Ureter (tissue), 1 donor: Measurements from ENCODE around the gene SLC38A1. TPM values are rescaled to one million over a fixed set of nuclear protein-coding genes. Genes with fewer than 3 reads are reported as not detected.
"Not testable (repeated sequence)": the region's sequence is repeated elsewhere in the genome, so short reads cannot be mapped to it uniquely, and the experiment has no call there.

ENCODE experiments used
- DNase-seq: peaks from one replicate; pipeline ENCODE4 v3.0.0-alpha.2; 2020; ENCODE audit warnings: low spot score
- total RNA-seq: library from RNA; stranded (reverse); gene quantifications from one replicate; pipeline ENCODE4 v1.2.4, GENCODE V29; 2023
- donor health status: DM: yes; HTN: yes; CAD: no.

The SLC38A1 gene
- total RNA-seq, 1 donor from 2014 or later = 213 TPM

DNA sequence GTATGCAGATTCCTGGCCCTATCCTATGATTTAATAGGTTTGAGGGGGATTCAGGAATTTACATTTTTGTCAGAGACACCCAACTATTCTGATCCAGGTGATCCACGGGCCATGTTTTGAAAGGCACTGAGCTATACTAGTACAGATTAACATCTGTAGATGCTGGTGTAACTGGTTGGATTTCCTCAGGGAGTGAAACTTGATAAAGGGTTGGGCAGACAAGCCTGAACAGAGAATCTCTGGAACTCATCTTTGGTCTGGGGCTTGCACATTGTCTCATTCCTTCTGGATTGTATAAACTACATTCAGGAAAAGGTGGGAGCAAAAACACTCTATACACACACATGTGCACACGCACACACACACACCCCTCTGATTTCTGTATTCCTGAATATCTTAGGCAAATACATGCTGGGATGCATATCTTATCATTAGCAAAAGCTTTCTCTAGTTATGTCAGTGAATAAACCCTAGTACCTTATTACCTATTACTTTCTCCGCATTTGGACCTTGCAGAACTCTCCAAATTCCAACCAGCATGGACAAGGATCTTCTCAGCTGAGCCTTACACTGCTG lies 104.6 kb downstream of the SLC38A1 start:
- DNase-seq = no peak

DNA sequence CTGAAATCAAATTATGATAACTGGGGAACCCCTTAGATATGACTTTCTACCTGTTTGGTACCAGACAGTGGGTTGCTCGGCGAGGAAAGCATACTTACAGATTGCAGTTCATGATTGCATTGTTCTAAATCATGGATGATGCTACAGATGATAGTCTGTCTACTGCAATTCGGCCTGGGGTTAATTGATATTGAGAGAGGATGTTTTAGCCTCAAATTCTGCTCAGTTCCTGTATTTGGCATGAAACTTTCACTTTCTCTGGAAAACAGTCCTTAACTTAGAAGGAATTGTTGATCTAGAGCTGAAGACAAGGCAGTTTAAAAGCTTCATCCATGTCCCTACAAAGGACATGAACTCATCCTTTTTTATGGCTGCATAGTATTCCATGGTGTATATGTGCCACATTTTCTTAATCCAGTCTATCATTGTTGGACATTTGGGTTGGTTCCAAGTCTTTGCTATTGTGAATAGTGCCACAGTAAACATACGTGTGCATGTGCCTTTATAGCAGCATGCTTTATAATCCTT lies 106.2 kb downstream of the SLC38A1 start:
- not testable (repeated sequence) for DNase-seq

DNA sequence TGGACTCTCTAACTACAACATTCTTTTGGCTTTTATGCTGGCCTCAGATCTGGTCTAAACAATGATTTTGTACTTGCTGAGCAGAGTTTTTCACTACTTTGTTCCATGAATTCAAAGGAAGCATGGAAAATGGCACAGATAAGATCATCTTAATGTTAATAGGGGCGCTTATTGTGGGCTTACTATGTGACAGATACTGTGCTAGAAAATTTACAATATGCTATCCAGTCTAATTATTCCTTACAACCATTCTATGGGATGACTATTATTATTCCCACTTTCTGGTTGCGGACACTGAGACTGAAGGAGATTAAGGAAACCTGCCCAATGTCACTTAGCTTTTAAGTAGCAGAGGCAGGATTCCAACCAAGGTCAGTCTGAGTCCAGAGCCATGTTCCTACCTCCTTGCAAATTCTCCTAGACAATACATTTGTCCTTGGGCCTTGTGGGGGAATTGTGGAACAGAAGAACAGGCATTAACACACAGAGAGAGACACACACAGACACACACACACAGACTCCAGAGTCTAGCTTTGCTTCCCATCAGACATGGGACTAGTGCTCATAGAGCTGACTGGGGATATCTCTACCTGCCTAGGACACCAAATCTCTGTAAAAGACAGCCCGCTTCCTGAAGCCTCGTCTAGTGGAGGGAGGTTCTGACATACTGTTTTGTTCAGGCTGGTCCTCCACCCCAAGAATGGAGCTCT lies 107.7 kb downstream of the SLC38A1 start:
- no peak for DNase-seq

DNA sequence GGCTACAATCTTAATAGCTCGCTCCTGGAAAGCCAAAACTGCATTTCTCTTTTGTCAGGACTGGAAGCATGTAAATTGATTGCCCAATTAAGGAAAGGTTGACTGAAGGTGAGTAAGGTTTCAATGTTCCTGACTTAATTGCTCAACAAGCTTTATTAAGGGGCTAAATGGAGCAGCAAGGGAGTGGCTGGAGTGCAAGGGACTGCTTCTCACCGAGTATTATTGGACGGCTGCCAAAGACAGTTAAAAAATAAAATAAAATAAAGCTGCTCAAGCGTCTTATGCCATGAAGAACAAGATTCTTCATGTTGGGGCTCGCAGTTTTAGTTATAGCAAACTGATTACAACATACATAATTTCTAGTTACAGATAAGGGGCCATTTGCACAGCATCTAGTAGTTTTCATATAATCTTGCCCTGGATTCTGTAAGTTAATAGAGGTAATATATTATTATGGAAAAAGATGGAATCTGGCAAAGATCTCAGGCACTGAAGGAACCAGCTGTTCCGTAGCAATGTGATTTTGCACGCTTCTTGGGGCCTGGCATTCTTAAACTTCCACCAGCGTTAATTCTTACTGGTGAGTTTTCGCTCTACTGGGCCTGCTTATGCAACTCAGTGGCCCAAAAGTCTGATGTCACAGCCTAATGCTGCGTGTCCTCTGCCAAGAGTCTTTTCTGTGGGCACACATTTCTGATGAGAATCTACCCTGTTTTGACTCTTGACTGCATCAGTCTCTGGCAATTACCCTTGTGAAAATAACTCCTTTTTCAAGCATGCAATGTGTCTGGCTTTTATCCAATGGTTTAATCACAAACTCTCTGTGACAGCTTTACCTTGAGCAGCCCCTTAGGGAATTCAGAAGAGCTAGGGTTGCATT lies 108.5 kb downstream of the SLC38A1 start:
- DNase-seq = peak; percentile 60

DNA sequence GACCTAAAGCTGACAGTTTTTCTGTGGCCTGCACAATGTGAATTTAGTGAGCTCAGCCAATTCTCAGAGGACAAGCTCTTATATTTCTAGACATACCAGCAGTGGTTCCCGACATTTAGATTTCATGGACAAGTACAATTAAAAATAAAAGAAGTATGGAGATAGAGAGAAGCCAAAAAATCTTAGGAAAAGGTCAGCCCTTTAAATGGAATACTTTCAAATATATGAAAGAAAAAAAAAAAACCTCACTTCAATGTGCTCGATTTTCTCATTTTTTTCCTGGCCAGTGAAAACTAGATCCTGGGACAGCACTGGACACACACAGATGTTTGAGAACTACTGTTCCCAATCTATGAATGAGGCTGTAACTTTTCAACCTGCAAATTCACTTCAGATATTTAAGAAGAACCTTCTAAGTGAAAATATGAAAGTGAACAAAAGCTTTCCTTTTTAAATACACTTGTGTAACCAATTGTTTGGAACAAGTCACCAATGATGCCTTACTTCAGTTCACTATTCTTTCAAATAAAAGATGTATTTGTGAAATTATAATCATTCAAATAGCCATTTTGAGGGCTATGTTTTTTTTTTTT lies 109.4 kb downstream of the SLC38A1 start:
- DNase-seq = no peak

DNA sequence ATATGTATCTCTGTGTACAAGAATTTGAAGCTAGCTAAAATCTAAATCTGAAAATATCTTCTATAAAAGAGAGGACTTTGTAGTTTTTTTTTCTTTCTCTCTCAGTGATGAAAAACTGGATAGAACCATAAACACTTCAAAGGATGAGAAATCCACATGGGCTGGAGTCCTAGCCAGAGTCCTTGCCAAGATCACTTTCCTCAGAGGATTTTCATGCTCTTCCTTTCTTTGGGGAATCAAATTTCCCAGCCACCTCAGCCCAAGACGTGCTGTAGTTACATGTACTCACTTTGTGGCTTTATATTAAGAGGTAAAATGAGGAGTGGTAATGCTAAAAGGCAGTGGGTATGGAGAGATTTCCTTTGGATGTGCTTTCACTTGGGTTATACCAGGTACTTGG lies 110.3 kb downstream of the SLC38A1 start:
- no peak for DNase-seq

DNA sequence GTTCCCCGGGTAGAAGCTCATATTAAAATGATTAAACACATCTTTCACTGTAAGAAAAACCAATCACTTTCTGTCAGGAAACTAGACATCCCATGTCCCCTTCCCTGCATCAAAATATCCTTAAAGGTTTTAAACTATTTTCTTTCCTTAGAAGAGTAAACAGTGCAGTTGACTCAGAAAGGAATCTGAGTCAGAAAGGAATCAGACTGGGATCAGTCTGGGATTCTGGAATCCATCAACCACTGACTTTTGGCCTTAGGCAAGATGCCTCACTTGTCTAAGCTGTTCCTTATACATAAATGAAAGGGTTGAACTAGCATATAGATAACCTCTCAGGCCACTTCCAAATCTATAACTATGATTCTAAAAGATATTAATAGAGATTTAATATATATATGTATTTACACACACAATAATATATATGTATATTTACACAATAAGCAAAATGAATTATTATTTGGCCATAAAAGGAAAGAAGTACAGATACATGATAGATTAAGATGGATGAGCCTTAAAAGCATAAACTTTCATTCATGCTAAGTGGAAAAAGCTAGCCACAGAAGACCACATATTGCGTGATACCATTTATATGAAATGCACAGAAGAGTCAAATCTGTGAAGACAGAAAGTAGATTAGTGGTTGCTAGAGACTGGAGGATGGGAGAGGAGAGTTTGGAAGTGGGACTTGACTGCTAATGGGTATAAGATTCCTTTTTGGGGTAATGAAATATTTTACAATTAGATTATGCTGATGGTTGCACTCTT lies 114.4 kb downstream of the SLC38A1 start:
- no peak for DNase-seq

DNA sequence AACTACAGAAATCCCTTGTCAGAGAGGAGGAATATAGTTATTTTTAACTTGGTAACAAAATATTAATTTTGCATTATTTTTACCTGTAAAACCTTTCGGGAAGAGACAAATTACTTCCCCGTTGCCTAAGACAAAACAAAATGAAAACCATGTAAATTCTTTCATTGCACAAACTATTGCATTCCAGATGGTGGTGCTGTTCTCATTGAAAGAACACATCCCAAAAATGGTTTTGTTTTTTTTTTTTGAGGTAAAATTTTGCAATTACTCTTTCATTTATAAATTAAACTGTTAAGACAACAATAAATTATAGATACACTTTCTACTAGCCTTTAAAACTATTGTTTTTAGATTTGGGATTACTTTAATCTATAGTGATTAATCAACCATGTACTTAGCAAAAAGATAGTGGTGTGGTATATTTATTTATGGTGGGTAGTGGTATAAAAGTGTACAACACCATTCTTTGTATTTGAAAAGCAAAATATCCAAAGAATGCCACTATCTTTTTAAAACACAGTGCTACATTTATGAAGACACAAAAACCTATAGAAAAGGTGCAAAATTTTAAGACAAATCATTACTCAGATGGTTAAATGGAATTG lies 115.5 kb downstream of the SLC38A1 start:
- DNase-seq = no peak

DNA sequence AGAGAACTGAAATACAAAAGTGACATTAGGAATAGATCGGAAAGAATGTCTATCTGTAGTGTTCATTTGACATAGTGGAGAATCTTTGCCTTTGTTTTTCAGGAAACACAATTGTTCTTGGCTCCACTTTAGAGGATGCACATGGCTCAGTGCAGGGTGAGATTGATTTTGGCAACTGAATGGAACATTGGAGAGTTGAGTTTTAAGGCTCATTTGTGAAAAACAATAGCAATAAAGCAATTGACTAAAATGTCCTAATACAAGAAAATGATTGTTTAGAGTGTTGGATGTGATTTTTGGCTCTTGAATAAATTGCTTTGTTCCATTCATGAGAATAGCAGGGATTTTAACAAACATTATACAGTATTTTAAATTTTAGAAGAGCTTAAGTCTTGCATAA lies 116.4 kb downstream of the SLC38A1 start:
- no peak for DNase-seq

DNA sequence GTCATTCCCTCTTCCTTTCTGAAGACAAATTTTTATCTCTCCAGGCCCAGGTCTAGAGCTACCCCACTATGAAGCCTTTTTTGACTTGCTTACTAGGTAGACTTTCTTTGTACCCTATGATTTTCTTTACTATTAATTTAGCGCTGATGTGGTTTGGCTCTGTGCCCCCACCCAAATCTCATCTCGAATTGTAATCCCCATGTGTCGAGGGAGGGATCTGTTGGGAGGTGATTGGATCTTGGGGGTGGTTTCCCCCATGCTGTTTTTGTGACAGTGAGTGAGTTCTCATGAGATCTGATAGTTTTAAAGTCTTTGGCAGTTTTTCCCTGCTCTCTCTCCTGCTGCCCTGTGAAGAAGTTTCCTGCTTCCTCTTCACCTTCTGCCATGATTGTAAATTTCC lies 118.1 kb downstream of the SLC38A1 start:
- DNase-seq = no peak

DNA sequence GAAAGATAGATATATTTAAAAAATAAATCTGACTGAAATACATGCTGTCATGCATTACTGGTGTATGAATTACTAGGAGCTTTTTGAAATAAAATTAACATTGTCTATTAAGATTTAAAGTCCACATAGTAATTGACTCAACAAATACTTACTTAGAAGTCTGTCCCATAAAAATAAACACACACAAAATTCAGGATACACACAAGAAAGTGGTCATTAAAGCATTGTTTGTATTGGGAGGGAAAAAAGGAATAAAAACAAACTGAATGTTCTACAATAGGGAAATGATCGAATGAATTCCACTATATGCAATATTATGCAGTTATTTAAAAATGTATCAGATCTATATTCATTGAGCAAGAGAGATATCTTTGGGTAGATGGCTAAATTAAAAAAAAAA lies 118.9 kb downstream of the SLC38A1 start:
- no peak for DNase-seq

DNA sequence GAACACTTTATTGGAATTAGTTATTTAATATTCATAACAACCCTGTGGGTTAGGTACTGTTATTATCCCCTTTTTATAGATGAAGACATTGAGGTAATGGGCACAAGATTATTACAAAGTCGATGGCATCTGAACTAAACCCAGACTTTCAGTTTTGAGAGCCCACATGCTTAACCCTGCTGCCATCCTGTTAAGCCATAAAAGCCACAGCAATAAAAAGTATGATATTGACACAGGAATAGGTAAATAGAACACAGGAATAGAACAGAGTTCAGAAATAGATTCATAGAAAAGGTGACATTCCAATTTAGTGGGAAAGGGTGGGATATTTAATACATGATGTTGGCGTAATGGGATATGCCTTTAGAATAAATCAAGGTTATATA lies 119.8 kb downstream of the SLC38A1 start:
- DNase-seq = no peak

DNA sequence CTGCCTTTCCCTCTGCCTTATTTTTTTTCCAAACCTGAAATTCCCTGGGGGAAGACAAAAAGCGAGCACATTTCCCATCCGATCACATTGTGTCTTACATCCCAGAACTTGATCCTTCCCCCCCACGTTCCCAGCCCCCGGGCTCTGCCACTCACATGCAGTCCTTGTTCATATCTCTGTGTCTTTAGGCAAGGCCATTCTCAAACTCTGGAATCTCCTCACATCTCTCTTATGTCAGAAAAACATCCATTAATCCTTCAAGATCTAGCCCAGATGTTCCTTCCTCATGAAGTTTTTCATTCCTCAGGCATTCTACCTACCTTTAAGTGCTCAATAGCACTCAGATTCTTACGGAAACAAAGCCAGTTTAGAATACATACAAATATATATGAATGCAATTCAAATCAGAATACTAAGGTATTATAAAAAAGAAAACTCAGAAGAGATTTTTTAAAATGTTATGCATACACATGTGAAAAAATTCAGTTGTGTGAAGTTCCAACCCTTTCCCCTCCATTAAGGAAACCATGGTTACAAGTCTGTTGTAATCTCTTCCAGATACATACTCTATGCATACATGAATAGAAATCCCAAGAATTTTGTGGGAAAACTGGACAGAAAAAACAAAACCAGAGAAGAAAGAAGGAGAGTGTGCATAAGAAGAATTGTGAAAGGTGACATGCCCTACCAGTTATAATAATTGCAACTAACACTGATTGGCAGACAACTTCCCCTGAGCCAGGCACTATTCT lies 120.3 kb downstream of the SLC38A1 start:
- DNase-seq = no peak

DNA sequence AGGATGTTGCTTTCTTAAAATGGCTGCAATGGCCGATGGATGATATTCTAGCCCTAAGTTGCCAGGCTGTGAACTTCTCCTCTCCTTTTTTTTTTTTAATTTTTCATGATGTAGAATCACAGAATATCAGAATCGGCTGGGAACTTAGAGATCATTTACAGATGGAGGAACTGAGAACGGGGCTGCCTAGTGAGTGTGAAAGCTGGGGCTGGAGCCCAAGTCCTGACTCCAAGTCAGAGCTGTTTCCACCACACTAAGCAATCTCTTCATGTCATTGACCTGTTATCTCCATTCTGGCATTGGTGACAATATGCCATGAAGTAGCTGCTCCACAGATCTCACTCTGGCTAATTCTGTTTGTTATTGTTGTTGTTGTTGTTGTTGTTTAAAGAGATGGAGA lies 121.7 kb downstream of the SLC38A1 start:
- DNase-seq = no peak

DNA sequence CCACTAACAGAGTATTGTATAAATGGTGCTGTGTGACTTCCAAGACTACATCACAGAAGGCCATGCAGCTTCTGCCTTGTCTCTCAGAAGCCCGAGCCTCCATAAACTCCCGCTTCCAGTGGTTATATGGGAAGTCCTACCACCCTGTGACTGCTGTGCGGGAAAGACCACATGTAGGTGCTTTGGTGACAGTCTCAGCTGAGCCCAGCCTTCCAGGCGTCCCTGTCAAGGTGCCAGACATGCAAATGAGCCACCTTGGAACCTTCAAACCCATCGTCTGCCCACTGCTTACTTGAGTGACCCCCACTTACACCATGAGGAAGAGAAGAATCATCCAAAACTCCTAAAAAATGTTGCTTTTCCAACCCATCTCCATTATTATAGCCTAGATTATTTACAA lies 123.0 kb downstream of the SLC38A1 start:
- no peak for DNase-seq

DNA sequence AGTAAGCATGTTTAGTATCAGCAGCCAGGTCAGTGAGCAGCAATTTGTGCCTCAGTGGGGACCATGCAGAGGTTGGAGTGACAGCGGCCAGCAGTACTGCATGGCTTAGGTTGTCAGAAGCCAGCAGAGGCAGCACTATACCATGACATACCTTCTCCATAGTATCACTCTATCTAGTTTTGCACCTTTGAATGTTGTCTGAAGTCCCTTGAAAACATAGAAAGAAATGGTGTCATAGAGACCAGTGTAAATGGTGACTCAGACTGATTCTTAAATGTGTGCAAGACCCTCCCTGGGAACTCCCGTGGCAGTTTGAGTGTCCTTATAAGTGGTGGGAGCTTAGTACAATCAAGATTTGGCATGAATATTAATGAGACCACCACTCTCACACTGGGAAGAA lies 124.4 kb downstream of the SLC38A1 start:
- no peak for DNase-seq

DNA sequence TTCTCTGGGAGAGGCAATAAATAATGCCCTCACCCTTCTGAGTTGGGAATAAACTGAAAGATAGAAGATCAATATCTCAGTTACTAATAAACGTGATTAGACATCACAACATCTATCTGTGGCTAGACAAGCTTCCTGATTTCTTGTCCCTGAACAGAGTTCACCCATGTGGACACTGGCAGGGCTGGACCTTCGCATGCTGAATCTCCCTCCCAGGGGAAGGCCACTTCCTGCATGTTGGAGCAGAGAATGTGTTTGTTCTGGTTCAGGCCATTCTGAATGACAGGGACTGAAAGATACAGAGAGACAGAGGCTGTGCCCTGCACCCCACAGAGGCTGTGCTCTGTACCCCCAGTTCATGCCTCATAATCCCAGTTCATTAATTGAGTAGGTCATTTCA lies 132.6 kb downstream of the SLC38A1 start:
- no peak for DNase-seq

DNA sequence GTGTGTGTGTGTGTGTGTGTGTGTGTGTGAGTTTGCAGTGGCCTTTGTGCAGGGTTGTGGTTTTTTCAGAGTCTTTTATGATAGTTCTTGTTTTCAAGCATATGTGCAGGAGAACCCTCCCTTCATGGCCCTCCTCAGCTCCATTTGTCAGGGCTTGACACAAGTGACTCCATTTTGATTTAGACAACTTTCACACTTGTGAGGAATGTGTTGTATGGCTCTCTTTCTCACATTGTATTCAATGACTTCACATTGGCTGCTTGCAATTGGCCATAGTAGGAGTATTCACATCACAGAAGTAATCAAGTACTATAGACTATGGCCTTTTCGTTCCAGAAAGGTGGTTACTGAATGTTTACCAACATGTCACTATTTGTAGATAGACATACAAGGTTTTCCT lies 133.1 kb downstream of the SLC38A1 start:
- DNase-seq = no peak

DNA sequence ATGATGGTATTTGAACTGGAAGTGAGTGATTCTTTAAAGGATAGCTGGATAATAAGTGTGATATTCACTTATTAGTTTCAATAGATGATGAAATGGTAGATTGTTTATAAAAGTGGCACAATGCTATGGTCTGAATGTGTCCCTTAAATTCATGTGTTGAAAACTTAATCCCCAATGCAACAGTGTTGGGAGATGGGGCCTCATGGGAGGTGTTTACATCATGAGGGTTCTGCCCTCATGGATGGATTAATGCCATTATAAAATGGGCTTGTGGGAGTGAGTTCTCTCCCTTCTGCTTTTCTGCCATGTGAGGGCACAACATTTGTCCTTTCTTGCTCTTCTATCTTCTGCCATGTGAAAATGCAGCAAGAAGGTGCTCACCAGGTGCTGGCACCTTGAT lies 134.0 kb downstream of the SLC38A1 start:
- no peak for DNase-seq

DNA sequence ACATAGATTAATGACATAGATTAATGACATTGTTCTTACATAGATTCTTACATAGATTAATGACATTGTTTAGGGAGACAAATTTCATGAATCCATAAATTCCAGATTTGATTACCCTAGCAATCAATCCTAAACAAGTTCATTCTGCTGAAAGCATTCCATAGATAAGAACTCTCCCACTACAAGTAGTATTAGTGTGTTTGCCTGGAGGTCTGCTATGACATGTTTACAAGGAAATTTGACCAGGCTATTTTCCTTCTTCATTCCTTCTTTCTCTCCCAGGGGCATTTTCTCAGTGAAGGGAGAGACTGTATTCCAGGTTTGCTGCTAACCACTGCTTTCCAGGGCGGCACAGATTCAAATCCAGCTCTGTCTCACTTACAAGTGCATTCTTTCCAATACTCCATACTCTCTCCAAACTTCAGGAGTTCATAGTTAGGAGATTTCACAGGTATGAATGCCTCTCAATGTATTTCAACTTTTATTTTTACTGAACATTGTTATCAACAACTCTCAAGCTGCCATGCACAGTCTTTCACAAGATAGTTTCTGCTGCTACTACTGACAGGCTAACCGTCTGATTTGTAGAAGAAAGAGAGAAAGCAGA lies 134.5 kb downstream of the SLC38A1 start:
- no peak for DNase-seq
